Ovary (tissue), 3 donors: ENCODE results near the gene KRTAP4-4.

Experiments
- CTCF ChIP-seq, 3 donors: fragments of 450-650 bp in 2 of 3; fragments of 200-600 bp in 1 of 3; IDR thresholded peaks; one replicate each; pipeline versions ENCODE4 v1.5.1 to v1.8.0; 2016 to 2022; ENCODE audit warnings: antibody characterized with exemption in 3 of 3, mild to moderate bottlenecking in 1 of 3
- POLR2A ChIP-seq: fragments of 450-650 bp; IDR thresholded peaks from one replicate; pipeline ENCODE4 v1.6.1; 2017; ENCODE audit warnings: antibody characterized with exemption, mild to moderate bottlenecking, moderate library complexity
- donor health status: DM: no; HTN: no; CAD: no.

GRCh38 chr17:41163828-41164227, 3.3 kb upstream of the KRTAP4-4 start:
- TF ChIP-seq POLR2A (no peak), CTCF (IDR thresholded peaks at IDR 0.05) (no peak)
